GM21390 (cell line): ENCODE results near the gene CCDC71.

ENCODE experiments used
- ATAC-seq: cut with Tn5 transposase; IDR thresholded peaks from one replicate; pipeline ENCODE4 v1.9.1; 2021; ENCODE audit not compliant: unreplicated experiment

The CCDC71 gene

GRCh38 chr3:49132073-49132436 lies 34.1 kb downstream of the CCDC71 start:
- no peak for ATAC-seq

GRCh38 chr3:49131576-49131975 lies 34.6 kb downstream of the CCDC71 start:
- no peak for ATAC-seq

- no peak for ATAC-seq
These were observed 35.1 kb downstream of the CCDC71 start for GRCh38 chr3:49131040-49131439.

- ATAC-seq, result no peak
These were observed 41.0 kb downstream of the CCDC71 start for GRCh38 chr3:49124991-49125670.

- no peak for ATAC-seq
These were observed 41.9 kb downstream of the CCDC71 start for GRCh38 chr3:49124203-49124602.

- ATAC-seq, result no peak
These were observed 42.4 kb downstream of the CCDC71 start for GRCh38 chr3:49123687-49124086.

GRCh38 chr3:49122886-49123545 lies 43.1 kb downstream of the CCDC71 start:
- ATAC-seq, result no peak

GRCh38 chr3:49122451-49122850 lies 43.7 kb downstream of the CCDC71 start:
- no peak for ATAC-seq

- ATAC-seq, result no peak
These were observed 44.1 kb downstream of the CCDC71 start for GRCh38 chr3:49122022-49122421.

GRCh38 chr3:49121132-49121736 lies 44.9 kb downstream of the CCDC71 start:
- ATAC-seq, result no peak

GRCh38 chr3:49120438-49121131 lies 45.5 kb downstream of the CCDC71 start, which contains the start of gene USP19:
USP19 (minus strand) TSS chr3:49120823; CDS start chr3:49119145, 1,678 bp downstream.
- peak; percentile 84 for ATAC-seq

- no peak for ATAC-seq
These were observed 46.1 kb downstream of the CCDC71 start for GRCh38 chr3:49120096-49120437.

- ATAC-seq, result no peak
These were observed 46.7 kb downstream of the CCDC71 start for GRCh38 chr3:49119439-49119838.

- no peak for ATAC-seq
These were observed 47.1 kb downstream of the CCDC71 start for GRCh38 chr3:49119036-49119435.
